Activated CD4-positive, alpha-beta T cell treated with anti-CD3 and anti-CD28 coated beads, Interleukin-2, amount 50 U/mL, for 24 hours (primary cell): Measurements from ENCODE around the gene NAA80.
A peak's percentile ranks its signal among the peaks of the same experiment; 100 is the strongest.

Source experiments
- DNase-seq, 2 donors: peaks; one replicate each; pipeline ENCODE4 v3.0.0-alpha.2; 2020; ENCODE audit warnings: low read depth in 1 of 2, low spot score in 1 of 2

The NAA80 gene

GRCh38 chr3:50259432-50260026 is 39.7 kb downstream of the NAA80 start:
- no peak for DNase-seq

DNA sequence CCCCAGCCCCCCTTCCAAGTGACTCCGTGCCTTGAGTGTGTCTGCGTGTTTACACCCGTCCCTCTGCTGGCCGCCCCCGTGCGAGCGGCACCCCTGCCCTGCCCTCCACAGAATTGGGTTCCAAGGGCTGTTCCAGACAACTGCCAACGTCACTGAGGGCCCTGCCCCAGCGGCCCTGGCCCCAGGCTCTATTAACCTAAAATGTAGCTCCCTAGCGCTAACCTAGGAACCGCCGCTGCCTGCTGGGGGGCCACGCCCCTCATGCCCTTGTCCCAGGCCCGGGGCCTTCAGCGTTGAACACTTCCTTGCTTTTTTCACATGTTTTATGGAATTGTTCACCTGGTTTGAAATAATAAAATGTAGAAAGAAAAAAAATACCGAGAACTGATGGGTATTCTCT is 40.2 kb downstream of the NAA80 start:
- DNase-seq = no peak

- DNase-seq = no peak
Observed at GRCh38 chr3:50258029-50258680, 41.0 kb downstream of the NAA80 start.

GRCh38 chr3:50256978-50257890 is 42.0 kb downstream of the NAA80 start:
- no peak for DNase-seq

DNA sequence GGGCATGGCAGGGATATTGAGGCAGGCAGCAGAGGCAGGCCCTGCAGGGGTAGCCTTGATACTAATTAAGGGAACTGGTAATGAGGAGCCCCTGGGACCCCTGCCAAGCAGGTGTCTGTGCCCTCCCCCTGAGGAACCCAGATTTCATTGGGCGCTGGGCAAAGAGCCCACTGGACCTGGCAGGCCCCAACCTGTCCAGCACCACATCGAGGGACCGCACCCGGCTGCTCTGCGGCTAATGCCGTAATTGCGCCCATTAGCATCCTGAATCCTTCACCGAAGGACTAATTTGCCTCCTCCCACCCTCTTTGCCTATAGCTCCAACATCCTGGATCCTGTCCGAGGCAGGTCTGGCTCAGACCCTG is 44.0 kb downstream of the NAA80 start:
- DNase-seq = no peak

DNA sequence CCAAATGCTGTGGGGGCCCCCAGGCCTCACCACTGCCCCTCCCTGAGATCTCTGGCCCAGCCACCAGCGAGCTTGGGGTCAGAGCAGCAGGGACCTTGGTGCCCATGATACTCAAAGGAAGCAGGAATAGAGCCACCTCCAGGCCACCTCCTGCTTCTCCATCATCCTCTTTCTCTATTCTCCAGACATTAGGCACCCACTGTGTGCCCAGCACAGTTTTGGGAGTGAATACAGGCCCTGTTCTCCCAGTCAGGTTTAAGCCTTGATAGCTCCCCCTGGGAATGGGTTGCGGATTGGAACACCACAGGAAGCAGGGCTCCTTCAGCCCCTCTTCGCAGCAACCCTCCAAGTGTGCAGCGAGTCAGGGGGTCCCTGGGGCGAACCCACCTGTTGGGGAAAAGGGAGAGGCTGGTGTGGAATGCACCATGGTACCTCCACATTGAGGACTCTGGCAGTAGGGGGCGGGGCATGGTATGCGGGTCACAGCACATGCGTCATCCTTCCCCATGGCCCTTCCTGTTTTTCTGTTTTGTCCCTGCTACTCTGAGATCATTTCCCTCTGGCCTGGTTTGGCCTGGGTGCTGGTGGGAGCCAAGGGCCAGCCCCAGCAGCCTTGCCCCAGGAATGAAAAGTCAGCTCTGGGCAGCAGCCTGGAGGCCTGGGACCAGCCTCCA is 44.5 kb downstream of the NAA80 start:
- DNase-seq = no peak

DNA sequence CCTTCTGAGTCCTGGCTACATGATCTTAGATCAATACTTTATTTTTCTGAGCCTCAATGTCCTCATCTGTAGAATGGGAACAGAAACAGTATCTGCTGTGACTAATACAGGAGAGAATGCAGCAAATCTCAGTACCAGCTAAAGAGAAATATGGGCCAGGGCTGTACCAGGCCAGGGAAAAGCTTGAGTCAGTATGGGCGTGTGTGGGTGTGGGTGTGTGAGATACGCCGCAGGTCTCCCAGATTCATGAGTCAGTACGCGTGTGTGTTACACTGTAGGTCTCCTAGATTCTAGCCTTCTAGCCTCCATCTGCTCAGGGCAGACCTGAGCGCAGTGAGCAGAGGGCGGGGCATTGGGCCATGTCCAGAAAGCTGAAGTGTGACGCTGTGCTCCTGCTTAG is 48.0 kb downstream of the NAA80 start:
- no peak for DNase-seq

- DNase-seq = no peak
Observed at GRCh38 chr3:50250514-50250913, 48.7 kb downstream of the NAA80 start.

- no peak for DNase-seq
Observed at GRCh38 chr3:50249457-50249856, 49.7 kb downstream of the NAA80 start.

DNA sequence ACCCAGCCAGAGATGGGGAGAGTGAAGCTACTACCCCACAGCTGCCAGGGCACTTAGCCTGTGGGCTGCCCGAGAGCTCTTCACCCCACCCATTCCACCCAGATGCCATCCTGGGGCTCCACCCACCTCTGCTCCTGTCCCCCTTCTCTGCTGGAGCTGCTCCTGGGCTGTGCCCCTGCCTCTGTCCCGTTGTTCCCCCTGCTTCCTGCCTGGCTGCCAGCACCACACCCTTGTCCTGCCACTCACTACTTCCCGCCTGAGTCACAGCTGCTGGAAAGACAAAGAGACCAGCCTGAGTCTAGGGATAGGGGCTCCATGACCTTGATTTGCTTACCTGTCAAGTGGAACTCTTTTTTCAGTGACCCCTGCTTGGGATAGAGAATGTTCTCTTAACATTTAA is 50.8 kb downstream of the NAA80 start:
- DNase-seq = no peak

DNA sequence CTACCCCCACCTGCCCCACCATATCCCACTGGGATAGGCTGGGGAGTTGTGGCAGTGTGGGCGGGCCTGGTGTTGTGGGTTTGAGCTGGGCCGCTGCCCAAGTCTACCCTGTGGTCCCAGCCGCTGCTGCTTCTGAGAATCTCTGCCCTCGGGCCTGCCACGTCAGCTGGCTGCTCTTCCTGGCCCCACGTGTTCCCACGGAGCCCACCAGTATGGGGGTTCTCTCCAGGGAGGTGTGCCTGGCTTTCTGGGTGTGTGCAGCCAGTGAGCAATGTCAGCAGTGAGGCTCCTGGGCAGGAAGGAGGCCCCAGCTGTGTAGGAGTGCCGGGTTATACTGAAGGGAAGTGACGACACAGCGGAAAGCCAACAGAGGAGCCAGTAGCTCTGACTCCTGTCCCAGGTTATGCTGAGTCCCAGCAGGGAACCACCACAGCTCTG is 52.7 kb downstream of the NAA80 start:
- DNase-seq = peak; percentile 67 to 87
